ENCODE data around the gene ZNF385A. TPM values are rescaled to one million over a fixed set of nuclear protein-coding genes. Genes with fewer than 3 reads are reported as not detected.

Gene ZNF385A
- total and polyA plus RNA-seq, 9 of the 15 experiments (the other 6 are each of a cell fraction or from before 2014, with no cell fraction given): 1.0 to 111 (median 7.7) TPM

- TF ChIP-seq, protein P1, sequence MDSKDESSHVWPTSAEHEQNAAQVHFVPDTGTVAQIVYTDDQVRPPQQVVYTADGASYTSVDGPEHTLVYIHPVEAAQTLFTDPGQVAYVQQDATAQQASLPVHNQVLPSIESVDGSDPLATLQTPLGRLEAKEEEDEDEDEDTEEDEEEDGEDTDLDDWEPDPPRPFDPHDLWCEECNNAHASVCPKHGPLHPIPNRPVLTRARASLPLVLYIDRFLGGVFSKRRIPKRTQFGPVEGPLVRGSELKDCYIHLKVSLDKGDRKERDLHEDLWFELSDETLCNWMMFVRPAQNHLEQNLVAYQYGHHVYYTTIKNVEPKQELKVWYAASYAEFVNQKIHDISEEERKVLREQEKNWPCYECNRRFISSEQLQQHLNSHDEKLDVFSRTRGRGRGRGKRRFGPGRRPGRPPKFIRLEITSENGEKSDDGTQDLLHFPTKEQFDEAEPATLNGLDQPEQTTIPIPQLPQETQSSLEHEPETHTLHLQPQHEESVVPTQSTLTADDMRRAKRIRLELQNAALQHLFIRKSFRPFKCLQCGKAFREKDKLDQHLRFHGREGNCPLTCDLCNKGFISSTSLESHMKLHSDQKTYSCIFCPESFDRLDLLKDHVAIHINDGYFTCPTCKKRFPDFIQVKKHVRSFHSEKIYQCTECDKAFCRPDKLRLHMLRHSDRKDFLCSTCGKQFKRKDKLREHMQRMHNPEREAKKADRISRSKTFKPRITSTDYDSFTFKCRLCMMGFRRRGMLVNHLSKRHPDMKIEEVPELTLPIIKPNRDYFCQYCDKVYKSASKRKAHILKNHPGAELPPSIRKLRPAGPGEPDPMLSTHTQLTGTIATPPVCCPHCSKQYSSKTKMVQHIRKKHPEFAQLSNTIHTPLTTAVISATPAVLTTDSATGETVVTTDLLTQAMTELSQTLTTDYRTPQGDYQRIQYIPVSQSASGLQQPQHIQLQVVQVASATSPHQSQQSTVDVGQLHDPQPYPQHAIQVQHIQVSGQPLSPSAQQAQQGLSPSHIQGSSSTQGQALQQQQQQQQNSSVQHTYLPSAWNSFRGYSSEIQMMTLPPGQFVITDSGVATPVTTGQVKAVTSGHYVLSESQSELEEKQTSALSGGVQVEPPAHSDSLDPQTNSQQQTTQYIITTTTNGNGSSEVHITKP (IDR thresholded peaks at IDR 0.05; ENCODE audit: partially characterized antibody): peak; percentile 81
- no peak for TF ChIP-seq ZC3H4 (CRISPR knock-in tag; IDR thresholded peaks at IDR 0.05; ENCODE audit: borderline replicate concordance)
- TF ChIP-seq MNT (conservative IDR thresholded peaks at IDR 0.05): peak in 1 of 2 experiments; percentile 48; a peak in 2 of 4 replicates
- 0 out of 2 replicates have a peak, but pooled peaks have one; percentile 24 for TF ChIP-seq DPF2 (IDR thresholded peaks at IDR 0.05)
- TF ChIP-seq FOSL1 (tag; conservative IDR thresholded peaks at IDR 0.05): peak; percentile 90
- no peak for TF ChIP-seq ZNF24 (IDR thresholded peaks at IDR 0.05)
- no peak for TF ChIP-seq KDM5B (IDR thresholded peaks at IDR 0.05; ENCODE audit: insufficient replicate concordance, low read depth, low read length)
- TF ChIP-seq FOXP1 (CRISPR knock-in tag; IDR thresholded peaks at IDR 0.05): peak; percentile 45; the same call in 1 of the 2 replicates
- TF ChIP-seq PKNOX1 (IDR thresholded peaks at IDR 0.05): peak; percentile 91
- 0 out of 2 replicates have a peak, but pooled peaks have one; percentile 19 for TF ChIP-seq LEF1 (IDR thresholded peaks at IDR 0.05)
- TF ChIP-seq, protein P2, sequence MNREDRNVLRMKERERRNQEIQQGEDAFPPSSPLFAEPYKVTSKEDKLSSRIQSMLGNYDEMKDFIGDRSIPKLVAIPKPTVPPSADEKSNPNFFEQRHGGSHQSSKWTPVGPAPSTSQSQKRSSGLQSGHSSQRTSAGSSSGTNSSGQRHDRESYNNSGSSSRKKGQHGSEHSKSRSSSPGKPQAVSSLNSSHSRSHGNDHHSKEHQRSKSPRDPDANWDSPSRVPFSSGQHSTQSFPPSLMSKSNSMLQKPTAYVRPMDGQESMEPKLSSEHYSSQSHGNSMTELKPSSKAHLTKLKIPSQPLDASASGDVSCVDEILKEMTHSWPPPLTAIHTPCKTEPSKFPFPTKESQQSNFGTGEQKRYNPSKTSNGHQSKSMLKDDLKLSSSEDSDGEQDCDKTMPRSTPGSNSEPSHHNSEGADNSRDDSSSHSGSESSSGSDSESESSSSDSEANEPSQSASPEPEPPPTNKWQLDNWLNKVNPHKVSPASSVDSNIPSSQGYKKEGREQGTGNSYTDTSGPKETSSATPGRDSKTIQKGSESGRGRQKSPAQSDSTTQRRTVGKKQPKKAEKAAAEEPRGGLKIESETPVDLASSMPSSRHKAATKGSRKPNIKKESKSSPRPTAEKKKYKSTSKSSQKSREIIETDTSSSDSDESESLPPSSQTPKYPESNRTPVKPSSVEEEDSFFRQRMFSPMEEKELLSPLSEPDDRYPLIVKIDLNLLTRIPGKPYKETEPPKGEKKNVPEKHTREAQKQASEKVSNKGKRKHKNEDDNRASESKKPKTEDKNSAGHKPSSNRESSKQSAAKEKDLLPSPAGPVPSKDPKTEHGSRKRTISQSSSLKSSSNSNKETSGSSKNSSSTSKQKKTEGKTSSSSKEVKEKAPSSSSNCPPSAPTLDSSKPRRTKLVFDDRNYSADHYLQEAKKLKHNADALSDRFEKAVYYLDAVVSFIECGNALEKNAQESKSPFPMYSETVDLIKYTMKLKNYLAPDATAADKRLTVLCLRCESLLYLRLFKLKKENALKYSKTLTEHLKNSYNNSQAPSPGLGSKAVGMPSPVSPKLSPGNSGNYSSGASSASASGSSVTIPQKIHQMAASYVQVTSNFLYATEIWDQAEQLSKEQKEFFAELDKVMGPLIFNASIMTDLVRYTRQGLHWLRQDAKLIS (CRISPR knock-in tag; IDR thresholded peaks at IDR 0.05): no peak
- TF ChIP-seq, protein P3, sequence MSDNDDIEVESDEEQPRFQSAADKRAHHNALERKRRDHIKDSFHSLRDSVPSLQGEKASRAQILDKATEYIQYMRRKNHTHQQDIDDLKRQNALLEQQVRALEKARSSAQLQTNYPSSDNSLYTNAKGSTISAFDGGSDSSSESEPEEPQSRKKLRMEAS (CRISPR knock-in tag; IDR thresholded peaks at IDR 0.05): peak; percentile 66
- TF ChIP-seq ARID1B (IDR thresholded peaks at IDR 0.05): peak; percentile 44; the same call in 1 of the 2 replicates
- TF ChIP-seq, protein P4, sequence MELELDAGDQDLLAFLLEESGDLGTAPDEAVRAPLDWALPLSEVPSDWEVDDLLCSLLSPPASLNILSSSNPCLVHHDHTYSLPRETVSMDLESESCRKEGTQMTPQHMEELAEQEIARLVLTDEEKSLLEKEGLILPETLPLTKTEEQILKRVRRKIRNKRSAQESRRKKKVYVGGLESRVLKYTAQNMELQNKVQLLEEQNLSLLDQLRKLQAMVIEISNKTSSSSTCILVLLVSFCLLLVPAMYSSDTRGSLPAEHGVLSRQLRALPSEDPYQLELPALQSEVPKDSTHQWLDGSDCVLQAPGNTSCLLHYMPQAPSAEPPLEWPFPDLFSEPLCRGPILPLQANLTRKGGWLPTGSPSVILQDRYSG (tag; conservative IDR thresholded peaks at IDR 0.05; ENCODE audit: low read depth): no peak
- TF ChIP-seq JUN (IDR thresholded peaks at IDR 0.05; ENCODE audit: borderline replicate concordance, low read depth, low read length): 0 out of 2 replicates have a peak, but pooled peaks have one; percentile 9
- TF ChIP-seq JUN (CRISPR knock-in tag; IDR thresholded peaks at IDR 0.05; ENCODE audit: borderline replicate concordance): no peak
Measured at GRCh38 chr12:54383041-54383609, 1.4 kb downstream of the ZNF385A start (continued).
